ENCODE results near the gene ARMC9.
"Not testable (repeated sequence)": the region's sequence is repeated elsewhere in the genome, so short reads cannot be mapped to it uniquely, and the experiment has no call there.

The ARMC9 gene

DNA sequence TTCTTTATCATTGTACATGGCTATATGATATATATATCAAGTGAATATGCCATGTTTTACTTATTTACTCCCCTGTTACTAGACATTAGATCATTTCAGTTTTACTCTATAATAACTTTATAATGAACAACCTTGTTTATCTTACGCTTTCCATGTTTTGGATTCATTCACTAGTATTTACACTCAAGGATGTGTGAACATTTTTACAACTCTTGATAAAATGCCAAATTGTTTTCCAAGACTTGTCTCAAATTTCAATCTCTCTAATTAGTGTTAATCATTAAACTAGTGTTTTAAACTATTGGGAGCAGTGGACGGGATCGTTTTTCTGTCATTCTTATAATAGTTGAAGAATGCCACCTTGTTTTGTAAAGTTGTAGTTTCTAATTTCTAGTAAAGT, 145.6 kb downstream of the ARMC9 start:
- DNase-seq: no peak

DNA sequence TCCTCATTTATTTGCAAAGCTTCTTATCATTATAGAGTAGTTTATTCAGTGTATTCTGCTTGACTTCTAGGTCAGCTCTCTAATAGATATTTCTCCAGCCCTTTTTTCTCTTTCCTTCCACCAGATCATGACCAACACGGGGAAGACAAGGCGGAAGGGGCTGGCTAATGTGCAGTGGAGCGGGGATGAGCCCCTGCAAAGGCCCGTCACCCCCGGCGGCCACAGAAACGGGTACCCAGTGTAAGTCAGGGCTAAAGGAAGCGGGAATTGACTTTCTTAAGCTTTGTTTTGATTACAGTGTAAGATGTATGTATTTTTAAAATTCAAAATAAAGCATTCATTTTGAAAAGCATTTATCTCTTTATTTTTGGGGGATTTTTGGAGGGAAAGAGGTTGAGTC, 146.4 kb downstream of the ARMC9 start:
- DNase-seq: no peak

DNA sequence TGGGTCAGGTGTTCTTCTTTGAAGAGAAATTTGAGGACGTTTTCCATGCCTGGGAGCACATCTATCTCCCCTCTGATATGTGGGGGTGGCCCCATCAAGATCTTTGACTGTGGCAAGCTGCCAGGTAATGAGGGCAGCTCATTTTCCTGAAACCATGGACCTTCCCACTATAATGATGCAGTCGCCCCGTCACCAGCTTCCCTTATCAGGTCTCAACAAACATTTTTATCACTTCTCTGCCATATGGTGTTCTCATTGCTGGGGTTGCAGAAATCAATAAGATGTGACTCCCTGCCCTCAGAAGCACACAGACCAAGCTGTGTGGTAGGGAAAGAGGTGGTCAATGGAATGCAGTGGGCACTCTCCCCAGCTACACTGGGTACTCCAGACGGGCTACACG, 148.7 kb downstream of the ARMC9 start:
- no peak for DNase-seq

DNA sequence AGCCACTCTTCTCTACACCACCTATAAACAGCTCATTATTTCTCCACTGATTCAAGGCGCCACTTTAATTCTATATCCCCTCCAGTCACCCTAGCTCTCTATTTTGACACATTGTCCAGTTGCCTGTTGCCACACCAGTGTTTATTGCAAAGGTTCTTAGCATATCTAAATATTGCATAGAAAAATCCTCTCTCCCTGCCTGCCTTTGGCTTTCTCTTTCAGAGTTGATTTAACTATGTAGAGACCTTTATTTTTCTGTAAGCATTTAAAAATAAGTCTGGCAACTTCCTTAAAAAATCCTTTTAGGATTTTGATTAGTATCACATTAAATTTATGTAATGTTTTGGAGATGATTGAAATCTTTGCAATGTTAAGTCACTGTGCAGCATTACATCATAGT, 149.2 kb downstream of the ARMC9 start:
- DNase-seq: no peak

DNA sequence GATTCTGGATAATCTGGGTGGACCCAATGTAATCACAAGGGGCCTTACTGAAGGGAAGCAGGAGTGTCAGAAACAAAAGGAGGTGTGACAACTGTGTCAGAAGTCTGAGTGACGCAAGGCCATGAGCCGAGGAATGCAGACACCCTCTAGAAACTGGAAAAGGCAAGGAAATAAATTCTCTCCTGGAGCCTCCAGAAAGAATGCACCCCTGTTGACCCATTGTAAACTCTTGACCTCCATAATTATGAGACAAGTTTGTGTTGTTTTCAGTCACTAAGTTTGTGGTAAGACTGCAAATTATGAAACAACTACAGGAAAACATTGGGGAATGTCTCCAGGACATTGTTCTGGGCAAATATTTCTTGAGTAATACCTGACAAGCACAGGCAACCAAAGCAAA, 149.7 kb downstream of the ARMC9 start:
- DNase-seq: no peak

DNA sequence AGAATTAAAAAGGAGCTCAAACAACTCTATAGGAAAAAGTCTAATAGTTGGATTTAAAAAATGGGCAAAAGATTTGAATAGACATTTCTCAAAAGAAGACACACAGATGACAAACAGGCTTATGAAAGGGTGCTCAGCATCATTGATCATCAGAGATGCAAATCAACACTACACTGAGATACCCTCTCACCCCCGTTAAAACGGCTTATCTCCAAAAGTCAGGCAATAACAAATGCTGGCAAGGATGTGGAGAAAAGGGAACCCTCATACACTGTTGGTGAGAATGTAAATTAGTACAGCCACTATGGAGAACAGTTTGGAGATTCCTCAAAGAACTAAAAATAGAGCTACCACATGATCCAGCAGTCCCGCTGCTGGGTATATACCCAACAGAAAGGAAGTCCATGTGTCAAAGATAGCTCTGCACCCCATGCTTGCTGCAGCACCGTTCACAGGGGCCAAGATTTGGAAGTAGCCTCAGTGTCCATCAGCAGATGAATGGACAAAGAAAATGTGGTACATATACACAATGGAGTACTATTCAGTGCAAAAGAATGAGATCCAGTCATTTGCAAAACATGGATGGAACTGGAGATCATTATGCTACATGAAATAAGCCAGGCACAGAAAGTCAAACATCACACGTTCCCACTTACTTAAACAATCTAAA, 150.4 kb downstream of the ARMC9 start:
- DNase-seq: no peak

DNA sequence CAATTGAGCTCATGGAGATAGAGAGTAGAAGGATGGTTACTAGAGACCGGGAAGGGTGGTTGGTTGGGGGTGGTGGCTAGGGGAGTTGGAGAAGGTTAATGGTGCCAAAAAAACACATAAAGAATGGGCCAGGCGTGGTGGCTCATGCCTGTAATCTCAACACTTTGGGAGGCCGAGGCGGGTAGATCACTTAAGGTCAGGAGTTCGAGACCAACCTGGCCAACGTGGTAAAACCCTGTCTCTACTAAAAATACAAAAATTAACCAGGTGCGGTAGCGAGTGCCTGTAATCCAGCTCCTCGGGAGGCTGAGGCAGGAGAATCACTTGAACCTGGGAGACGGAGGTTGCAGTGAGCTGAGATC, 150.9 kb downstream of the ARMC9 start:
- not testable (repeated sequence) for DNase-seq

DNA sequence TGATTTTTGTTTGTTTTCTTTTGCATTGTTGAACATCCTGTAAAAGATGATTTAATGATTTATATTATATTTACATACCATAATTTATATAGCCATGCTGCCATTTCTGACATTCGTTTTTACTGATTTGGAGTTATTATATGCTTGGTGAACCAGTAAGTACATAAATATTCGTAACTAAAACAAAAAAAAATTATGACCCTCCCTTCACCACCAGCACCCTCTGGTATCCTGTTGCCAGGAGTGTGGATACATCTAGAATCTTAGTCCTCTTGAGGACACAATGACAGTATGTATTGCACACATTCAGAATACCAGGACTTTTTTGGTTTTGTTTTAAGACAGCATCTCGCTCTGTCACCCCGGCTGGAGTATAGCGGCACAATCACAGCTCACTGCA, 153.2 kb downstream of the ARMC9 start:
- DNase-seq: no peak

DNA sequence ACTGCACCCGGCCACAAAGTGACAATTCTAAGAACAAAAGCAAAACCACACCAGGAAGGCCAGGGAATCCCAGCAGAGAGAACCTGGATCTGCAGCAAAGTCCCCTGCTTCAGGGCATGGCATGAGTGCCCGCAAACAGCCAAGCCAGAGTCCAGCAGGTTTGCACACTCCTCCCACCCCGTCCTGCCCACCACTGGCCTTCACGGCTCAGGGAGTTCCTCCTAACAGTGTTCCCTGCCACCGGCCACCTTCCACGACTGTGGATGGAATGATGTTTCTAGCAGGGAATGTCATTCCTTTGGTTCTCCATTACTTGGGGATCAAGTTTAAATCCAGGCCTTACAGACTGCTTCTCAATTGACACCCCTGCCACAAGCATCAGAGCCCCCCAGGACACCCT, 155.0 kb downstream of the ARMC9 start:
- no peak for DNase-seq

DNA sequence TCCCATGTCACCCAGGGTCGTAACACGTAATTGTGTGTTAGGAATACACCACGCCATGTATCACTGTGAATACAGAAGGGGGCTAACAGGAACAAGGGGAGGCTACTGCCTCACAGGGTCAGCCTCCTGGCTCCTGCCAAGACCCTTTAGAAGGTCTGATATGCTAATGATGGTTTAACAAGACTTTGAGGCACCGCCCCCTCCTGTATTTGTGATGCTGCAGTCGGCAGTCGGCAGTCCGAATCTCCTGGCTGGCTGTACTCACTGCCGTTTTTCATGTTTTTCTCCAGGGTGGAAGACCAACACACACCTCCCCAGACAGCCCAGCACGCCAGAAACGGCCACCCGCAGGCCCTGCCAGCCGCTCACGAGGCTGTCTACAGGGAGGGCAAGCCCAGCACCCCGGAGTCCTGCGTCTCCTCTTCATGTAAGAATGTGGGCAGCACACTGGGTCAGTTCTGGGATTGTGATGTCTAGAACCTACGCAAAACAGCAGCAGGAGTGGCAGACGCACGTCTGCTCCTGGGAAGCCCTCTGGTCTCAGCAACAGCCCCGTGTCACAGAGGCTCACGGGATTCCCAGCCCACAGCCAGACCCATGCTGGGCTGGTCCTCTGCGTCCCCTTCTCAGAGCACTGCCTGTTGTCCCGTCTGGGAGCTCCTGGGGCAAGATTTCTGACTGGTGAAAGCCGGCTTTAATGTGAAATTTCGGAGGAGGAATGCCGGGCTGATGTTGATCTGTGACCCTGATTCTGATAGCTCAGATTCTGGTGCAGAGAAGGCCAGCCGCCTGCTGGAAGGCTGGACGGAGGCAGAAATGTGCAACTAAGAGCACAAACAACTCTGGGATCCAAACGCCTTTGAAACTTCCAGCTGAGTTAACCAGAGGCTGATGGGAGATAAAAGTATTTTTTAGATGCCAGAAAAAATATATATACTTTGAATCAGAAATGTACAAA, 157.4 kb downstream of the ARMC9 start:
- no peak for DNase-seq

DNA sequence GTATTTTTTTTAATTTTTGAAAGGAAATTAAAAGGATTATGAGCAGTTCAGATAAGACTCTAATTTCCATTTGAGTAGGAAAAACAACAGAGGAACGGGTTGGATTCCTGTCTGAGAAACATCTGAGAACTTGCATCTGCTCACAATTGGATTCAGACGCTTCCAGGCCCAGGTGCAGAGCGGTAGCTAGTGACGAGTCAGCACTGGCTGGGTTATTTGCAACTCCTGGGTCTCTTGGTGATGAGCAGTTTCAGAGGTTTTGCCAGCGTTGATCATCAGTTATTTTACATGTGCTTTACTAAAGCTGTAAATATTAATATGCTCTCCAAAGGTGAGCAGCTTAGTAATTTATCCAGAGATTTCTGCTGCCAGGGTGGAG, 158.0 kb downstream of the ARMC9 start:
- DNase-seq: no peak

DNA sequence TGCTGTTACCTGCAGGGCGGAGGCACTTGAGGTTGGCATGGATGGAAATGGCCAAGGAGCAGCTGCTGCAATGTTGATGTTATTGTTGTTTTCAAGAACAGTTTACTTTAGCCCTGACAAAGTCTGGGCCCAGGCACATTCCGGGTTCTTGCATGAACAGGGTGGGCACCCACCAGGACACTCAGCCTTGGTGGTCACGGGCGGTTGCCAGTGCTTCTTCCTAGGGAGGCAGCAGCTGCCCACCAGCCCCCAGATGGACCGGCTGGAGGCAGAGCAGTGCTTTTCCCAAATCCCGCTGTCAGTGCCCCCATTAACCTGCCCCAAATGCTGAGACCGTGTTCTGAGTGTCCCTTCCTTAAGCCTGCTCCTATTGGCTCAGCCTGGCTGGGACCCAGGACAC, 158.6 kb downstream of the ARMC9 start:
- no peak for DNase-seq

DNA sequence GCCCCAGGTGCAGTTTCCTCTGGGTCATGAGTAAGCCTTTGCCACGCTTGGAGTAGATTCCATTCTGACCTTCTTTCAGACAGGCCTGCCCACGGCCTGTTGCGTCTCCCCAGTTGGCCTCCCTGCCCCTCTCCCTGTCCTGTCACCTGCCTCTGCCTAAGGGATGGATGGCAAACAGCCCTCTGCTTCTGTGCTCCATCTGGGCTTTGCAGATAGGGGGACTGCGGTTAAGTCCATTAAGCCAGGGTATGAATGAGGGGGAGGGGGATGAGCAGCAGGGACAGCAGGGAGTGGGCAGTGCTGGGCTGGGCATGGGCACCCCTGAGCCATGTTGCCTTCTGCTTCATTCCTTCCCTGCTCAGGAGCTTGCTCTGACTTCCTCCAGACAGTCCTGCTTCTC, 159.5 kb downstream of the ARMC9 start:
- DNase-seq: no peak

DNA sequence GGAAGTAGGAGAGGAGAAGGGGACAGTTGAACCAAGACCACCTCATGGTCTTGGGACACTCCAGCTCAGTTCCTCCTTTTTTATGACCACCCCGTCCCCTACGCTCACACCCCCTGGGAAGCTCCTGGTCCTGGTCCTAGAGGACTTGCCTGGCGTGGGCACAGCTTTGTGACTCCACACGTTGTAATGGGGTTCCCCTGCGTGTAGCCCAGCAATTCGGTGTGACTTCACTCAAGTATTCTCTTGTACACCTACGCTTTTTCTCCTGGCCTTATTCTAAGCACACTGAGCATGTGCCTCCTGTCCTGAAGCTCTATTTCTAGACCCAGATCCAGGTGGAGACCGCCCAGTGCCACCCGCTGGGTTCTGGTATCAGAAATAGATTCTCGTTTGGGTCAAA, 161.0 kb downstream of the ARMC9 start:
- no peak for DNase-seq

DNA sequence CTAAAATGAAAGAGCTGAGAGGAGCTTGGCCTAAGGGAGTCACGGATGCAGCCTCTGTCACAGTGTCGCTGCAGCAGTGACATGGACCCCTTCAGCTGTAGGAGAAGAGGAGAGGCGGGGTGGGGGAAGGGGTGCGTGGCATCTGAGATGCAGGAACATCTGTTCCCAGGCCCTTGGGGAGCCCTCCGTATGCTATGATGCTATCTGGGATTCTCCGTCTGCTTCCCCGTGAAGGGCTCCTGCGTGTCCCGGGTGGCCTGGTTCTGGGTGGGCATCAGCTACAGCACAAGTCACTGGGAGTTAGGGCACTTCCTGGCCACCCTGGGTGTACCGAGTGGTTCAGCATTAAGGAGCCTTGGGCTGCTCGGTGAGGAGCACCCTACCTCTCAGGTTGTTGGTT, 161.5 kb downstream of the ARMC9 start:
- no peak for DNase-seq

DNA sequence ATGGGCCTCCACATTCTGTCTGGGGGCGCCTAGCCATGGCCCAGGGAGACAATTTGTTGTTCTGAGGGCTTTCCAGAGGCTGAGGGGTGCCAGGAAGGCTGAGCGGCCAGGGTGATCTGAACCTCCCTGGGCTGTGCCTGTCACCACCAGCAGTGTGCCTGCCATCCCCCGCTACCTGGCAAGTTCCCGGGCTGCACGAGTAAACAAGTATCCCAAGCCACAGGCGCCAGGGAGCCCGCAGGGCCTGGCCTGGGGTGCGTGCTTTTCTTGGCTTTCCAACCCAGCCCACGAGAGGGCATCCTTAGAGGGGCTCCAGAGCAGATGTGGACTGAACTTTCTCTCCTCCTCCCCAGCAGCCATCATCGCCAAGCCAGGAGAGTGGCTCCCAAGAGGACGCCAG, 162.0 kb downstream of the ARMC9 start:
- DNase-seq: no peak

DNA sequence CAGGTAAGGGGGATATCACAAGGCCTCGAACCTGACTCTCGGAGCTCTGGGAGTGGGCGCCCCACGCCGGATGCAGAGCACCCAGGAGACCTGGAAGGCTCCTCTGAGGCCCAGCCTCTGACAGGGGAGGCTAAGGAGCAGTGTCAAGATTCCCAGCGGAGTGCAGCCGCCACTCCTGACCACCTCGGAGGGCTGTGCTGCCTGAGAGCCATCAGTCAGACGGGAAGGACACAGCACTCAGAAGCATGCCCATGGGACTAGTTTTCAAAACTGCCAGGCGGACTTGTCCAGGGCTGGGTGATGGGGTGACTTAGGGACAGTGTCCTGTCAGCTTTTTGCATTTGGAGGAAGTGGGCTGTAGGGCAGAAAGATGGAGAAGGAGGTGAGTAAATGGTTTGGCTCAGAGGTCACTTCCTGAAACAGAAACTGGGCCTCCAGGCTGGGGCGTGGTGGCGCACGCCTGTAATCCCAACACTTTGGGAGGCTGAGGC, 162.5 kb downstream of the ARMC9 start:
- DNase-seq: no peak

DNA sequence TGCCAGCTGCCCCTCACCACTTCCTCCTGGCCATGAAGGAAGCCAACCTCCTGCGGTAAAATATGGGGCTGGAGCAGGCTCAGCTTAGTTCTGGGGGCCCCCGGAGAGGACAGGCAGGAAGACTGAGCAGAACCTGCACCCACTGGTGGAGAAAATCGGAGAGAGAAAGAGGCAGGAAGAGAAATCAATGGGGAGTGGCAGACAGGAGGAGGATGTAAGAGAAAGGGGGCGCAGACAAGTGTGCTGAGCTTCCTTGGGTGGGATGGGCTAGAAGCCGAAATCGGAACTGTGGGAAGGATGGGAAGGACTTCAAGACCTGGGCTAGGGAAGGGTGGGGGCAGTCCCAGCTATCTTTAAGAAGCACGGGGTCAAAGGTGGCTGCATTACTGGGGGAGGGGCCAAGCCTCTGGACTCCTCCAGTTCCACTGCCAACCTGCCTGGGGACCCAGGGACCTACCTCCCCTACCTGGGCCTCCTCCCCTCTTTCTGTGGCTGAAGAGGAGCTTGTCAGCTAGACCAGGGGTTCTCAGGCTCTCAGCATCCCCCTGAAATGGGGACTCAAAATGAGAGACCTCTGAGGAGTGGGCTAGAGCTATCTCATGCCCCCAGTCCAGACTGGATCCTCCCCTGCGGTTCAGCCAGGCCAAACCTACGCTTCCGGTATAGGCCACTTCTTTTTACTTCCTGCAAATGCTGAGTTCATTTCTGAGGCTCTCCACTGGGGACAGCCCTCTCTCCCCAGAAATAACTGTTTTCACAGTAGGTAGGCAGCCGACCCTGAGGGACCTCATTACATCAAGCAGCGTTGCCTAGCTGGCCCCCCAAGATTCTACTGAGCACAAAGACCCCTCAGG, 163.5 kb downstream of the ARMC9 start:
- DNase-seq: no peak

DNA sequence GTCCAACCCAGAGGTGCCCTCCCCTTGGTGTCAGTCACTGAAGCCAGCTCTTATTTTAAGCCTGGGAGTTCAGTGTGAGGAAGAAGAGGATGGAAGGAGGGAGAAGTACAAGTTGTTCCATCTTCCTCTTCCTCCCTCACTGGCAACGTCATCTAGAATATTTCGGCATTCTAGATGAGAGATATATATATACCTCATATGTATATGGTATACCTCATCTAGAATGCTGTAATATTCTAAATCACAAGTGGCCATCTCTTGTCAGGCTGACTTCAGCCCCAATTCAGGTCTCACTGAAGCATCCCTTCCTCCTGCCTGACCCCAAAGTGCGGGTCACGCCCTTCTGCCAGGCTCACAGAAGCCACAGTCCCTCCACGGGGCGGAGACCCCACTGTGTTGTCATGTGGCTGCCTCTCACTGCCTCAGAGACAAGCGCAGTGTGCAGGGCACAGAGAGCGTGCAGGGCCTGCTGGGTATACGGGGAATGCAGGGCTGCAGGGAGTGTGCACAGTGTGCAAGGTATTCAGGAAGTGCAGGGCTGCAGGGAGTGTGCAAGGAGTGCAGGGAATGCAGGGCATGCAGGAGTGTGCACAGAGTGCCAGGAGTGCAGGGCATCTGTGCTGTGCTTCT, 164.2 kb downstream of the ARMC9 start:
- DNase-seq: no peak

DNA sequence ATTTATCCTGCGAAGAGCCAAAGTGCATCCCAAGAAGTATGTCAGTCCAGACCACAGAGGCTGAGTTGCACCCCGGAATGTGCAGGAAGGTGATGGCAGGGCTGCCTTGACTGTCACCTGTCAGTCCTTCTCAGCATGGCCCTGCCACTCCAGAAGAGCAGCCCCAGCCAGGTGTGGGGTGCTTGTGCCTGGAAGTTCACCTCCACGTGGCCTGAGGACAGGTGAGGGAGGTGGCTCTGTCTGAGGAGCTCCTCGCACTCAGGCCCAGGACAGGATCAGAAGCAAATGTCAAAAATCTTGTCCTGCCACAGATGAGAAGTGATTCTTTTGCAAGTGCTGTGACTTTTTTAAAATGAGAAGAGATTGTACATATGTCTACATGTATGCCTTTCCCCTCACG, 165.6 kb downstream of the ARMC9 start:
- no peak for DNase-seq

DNA sequence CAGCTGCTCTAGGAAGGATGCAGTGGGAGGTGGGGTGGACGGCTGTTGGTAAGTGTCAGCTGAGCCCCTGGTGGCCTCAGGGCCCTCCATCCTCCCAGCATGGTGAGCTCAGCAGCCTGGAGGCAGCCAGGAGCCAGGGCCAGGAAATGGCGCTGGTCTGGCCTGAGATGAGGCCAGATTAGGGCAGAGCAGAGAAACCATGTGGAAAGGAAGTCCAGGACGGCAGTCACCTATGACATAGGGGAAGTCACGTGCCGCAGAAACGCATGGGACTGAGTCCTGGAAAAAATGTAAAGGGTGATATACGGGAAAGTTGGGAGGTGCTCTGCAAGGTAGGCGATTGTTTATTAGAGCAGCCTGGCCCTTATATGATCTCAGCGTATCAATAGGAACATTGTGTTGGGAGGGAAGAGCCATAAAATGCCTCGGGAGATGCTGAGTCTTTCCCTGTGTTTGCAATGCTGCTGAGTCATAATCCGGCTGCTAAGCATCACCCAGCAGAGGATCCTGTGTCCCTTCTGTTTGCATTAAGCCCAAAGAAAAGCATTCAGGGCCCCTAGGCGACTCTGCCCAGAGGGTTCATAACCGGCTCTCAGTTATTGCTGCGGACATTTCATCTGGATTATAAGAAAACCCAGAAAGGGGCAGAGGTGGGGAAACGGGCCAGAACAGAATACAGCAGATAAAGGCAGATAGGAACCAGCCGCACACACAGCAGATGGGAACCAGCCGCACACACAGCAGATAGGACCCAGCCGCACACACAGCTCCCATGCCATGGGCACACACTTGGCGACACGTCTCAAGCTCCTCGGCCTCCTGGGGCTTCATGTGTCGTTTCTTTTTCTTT, 166.8 kb downstream of the ARMC9 start:
- DNase-seq: no peak

DNA sequence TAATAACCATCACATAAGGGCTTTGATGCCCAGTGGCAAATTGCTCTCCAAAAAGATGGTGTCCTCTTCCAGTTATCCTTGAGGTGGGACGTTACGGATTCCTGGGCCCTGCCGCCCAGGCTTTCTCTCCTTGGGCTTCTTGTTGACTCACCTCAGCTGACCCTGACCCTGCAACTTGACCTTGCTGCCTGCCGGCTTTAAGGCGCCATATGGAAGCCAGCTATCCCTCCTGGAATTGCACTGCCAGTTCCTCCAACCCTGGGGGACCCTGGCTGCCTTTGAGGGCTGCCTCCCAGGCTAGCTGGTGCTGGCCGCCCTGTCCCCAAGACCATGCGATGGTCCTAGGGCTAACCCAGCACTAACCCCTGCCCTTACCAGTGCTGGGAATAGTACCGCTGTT, 168.7 kb downstream of the ARMC9 start:
- DNase-seq: no peak
